ENCODE results near the gene POLG2.
"Not testable (repeated sequence)": the region's sequence is repeated elsewhere in the genome, so short reads cannot be mapped to it uniquely, and the experiment has no call there.

POLG2 gene

GRCh38 chr17:64491034-64491860, 5.6 kb downstream of the POLG2 start:
- DNase-seq (ENCODE audit: extremely low read depth in 1 of 2, low read depth in 1 of 2) = peak in 1 of 2 donors; percentile 28

GRCh38 chr17:64488301-64488700, 8.6 kb downstream of the POLG2 start:
- no peak for DNase-seq (ENCODE audit: extremely low read depth in 1 of 2, low read depth in 1 of 2)

DNA sequence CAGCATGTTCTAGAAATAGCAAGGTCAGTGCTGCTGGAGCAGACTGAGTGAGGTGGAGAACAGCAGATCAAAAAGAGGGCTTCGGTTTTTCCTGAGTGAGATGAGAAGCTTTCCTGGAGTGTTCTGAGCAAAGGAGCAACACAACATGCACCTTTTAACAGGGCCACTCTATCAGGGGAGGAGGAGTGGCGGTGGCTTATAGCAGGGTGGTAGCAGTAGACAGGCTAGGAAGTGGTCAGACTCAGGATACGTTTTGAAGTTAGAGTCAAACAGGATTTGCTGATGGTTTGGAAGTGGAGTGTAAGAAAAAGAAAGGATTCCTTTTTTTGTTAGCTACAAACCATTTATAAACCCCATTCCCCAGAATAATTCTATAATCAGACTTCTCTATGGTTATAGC, 12.5 kb downstream of the POLG2 start:
- DNase-seq (ENCODE audit: extremely low read depth in 1 of 2, low read depth in 1 of 2) = no peak

DNA sequence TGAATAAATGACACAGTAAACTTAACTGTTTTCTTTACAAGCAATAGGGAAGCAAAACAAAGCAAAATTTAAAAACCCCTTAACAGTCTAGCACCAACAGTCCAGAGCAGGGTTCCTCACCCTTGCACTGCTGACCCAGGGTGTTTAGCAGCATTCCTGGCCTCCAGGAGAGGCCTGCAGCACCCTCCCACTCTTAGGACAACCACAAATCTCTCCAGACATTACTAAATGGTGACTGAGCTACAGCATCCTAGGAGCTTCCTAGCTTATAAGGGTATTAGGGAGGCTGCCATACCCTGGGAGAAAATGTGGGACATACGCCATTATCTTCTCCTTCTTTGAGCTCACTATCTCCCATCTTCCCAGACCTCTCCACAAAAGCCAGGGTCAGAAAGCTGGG, 15.9 kb downstream of the POLG2 start:
- DNase-seq (ENCODE audit: extremely low read depth in 1 of 2, low read depth in 1 of 2) = no peak

DNA sequence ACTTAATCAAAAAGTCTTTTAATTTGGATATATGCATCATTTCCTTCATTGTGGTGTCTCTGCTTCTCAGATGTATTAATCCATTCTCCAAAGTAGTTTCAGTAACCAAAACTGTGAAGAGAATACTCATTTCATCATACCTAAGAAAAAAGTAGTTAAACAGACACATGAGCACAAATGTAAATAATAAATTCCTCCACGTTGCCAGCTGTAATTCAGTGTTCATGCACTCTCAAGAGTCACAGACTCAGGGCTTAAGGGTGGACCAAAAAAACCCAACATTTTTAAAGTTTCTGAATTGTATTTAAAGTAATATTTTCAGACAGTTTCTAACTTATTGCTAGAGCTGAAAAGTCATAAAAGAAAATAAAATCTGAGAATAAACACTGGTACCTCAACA, 19.0 kb downstream of the POLG2 start:
- DNase-seq (ENCODE audit: extremely low read depth in 1 of 2, low read depth in 1 of 2) = no peak

DNA sequence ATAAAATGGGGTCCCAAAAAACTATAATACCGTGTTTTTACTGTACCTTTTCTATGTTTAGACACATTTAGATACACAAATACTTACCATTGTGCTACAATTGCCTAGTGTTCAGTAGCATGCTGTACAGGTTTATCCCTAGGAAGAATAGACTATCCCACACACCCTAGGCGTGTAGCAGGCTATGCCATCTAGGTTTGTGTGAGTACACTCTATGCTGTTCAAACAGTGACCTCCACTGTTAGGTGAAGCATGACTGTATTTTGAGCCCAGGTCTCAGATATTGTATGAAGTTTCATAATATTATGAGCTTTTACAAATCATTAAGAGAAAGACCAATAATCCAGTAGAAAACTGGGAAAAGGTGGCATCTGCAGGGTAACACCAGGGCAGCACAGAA, 24.3 kb downstream of the POLG2 start:
- no peak for DNase-seq (ENCODE audit: extremely low read depth in 1 of 2, low read depth in 1 of 2)

DNA sequence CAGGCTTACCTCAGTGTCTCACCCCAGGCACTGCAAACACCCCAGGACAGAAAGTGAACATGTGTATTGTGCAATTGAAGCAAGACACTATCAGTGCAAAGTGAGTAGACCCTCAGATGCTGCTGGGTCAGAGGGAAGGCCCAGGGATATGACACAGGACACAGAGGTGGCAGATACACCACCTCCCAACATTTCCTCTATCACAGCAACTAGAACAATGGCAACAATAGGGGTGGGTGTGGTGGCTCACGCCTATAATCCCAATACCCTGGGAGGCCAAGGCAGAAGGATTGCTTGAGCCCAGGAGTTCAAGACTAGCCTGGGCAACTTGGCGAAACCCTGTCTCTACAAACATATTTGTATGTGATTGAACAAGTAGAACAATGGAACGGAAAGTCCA, 25.4 kb downstream of the POLG2 start:
- no peak for DNase-seq (ENCODE audit: extremely low read depth in 1 of 2, low read depth in 1 of 2)

GRCh38 chr17:64470625-64471024, 26.2 kb downstream of the POLG2 start:
- no peak for DNase-seq (ENCODE audit: extremely low read depth in 1 of 2, low read depth in 1 of 2)

DNA sequence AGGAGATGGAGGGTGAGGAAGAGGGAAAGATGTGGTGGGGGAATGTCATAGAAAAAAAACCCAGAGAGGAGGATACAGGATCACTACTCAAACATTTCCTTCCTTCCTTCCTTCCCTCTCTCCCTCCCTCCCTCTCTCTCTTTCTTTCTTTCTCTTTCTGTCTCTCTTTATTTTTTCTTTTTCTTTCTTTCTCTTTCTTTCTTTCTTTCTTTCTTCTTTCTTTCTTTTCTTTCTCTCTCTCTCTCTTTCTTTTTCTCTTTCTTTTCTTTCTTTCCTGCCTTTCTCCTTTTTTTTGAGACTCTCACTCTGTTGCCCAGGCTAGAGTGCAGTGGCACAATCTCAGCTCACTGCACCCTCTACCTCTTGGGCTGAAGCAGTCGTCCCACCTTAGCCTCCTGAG, 30.0 kb downstream of the POLG2 start:
- DNase-seq (ENCODE audit: extremely low read depth in 1 of 2, low read depth in 1 of 2) = not testable (repeated sequence)

DNA sequence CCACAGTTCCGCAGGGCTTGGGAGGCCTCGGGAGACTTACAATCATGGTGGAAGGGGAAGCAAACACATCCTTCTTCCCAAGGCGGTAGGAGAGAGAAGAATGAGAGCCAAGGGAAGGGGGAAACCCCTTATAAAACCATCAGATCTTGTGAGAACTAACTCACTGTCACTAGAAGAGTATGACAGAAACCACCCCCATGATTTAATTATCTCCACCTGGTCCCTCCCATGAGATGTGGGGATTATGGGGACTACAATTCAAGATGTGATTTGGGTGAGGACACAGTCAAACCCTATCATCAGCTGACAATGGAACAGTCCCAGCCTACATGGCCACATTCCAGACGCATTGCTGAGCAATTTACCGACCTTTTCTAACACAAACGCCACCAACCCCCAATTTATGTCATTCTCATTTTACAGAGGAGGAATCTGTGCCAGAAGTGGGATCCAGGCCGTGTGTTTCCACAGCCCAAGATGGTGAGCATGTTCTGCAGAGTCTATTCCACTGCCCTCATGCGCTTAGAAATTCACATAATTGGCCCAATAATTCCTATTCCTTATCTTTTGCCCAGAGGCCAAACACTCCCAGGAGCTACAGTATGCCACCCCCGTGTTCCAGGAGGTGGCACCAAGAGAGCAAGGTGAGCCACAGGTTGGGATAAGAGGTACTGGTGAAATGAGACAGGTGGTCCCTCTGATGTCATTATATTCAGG, 30.7 kb downstream of the POLG2 start:
- DNase-seq (ENCODE audit: extremely low read depth in 1 of 2, low read depth in 1 of 2) = no peak

DNA sequence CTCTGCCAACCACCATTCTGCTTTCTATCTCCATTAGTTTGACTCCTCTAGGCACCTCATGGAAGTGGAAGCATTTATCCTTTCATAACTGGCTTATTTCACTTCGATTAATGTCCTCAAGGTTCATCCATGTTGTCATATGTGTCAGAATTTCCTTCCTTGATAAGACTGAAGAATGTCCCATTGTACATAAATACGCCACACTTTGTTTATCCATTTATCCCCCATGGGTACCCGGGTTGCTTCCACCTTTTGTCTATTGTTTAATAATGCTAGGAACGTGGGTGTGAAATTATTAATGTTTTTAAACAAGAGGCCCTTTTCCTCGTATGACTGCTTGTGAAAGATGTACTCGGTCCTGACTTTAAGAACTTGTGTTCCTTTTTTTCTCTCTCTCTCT, 35.1 kb downstream of the POLG2 start:
- no peak for DNase-seq (ENCODE audit: extremely low read depth in 1 of 2, low read depth in 1 of 2)

GRCh38 chr17:64460955-64461354, 35.9 kb downstream of the POLG2 start:
- no peak for DNase-seq (ENCODE audit: extremely low read depth in 1 of 2, low read depth in 1 of 2)

GRCh38 chr17:64459818-64460217, 37.0 kb downstream of the POLG2 start:
- DNase-seq (ENCODE audit: extremely low read depth in 1 of 2, low read depth in 1 of 2) = not testable (repeated sequence)

DNA sequence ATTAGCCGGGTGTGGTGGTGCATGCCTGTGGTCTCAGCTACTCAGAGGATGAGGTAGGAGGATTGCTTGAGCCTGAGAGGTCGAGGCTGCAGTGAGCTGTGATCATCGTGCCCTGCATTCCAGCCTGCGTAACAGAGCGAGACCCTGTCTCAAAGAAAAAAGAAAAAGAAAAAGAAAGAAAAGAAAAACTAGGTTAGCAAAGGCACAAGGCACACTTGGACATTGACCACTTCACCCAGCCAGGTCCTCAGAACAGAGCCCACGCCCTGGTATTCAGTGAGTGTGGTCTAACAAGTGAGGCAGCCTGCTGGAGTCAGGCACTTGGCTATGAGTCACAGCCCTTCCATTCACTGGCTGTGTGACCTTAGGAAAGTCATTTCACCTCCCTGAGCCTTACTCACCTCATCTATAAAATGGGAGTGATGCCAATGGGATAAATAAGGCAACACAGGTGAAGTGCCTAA, 37.5 kb downstream of the POLG2 start:
- DNase-seq (ENCODE audit: extremely low read depth in 1 of 2, low read depth in 1 of 2) = no peak

GRCh38 chr17:64458756-64459155, 38.1 kb downstream of the POLG2 start:
- DNase-seq (ENCODE audit: extremely low read depth in 1 of 2, low read depth in 1 of 2) = no peak

DNA sequence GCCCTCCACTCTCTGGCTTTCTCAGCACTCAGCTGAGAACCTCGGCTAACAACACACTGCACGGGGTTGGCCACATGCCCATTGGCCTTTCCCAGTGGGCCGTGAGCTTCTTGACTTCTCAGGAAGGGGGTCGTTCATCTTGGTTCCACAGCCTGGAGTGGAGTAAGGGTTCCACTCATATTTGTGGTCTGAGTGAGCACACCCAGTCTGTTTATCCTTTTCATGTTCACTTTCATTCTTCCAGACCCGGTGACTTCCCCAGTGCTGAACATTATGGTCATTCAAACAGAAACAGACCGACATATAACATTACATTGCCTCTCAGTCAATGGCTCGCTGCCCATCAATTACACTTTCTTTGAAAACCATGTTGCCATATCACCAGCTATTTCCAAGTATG, 39.7 kb downstream of the POLG2 start:
- no peak for DNase-seq (ENCODE audit: extremely low read depth in 1 of 2, low read depth in 1 of 2)

GRCh38 chr17:64455993-64456885, 40.6 kb downstream of the POLG2 start:
- no peak for DNase-seq (ENCODE audit: extremely low read depth in 1 of 2, low read depth in 1 of 2)

DNA sequence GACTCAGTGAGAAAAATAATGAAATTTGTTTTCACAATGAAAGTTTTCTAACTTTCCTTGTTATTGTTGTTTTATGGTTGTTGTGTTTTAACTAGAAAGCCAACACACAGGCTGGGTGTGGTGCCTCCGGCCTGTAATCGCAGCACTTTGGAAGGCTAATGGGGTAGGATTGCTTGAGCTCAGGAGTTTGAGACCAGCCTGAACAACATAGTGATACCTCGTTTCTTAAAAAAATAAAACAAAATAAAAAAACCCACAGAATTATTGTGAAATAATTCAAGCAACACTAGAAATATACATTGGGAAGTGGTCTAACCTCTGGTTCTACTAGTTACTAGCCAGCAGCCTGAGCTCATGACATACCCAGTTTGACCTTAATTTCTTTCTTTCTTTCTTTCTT, 47.3 kb downstream of the POLG2 start:
- DNase-seq (ENCODE audit: extremely low read depth in 1 of 2, low read depth in 1 of 2) = no peak

- no peak for DNase-seq (ENCODE audit: extremely low read depth in 1 of 2, low read depth in 1 of 2)
Measured at GRCh38 chr17:64448665-64449512, 48.0 kb downstream of the POLG2 start, which contains the start of gene MILR1. Gene MILR1 (plus strand): TSS chr17:64449115. CDS start chr17:64449169, 54 bp downstream.

GRCh38 chr17:64447526-64447925, 49.3 kb downstream of the POLG2 start:
- DNase-seq (ENCODE audit: extremely low read depth in 1 of 2, low read depth in 1 of 2) = no peak
